RWPE2 (cell line): ENCODE measurements around the gene LRRC28.

Source experiments
- ATAC-seq: fragments of 200-7000 bp; cut with Tn5 transposase; 3 replicates; pipeline ENCODE4 v1.9.1; 2021; ENCODE audit warnings: low read depth
- DNase-seq: peaks from one replicate; pipeline ENCODE4 v3.0.0-alpha.2; 2020; ENCODE audit warnings: low spot score
- H3K27ac ChIP-seq: fragments of 450-650 bp; 2 replicates; pipeline ENCODE4 v1.5.1; 2017; ENCODE audit warnings: mild to moderate bottlenecking; ENCODE audit not compliant: poor library complexity, severe bottlenecking
- H3K27me3 ChIP-seq: fragments of 250-450 bp; sonication (Bioruptor Pico); 2 replicates; pipeline ENCODE4 v1.5.1; 2021; ENCODE audit warnings: mild to moderate bottlenecking, moderate library complexity; ENCODE audit not compliant: insufficient read depth, poor library complexity, severe bottlenecking
- H3K36me3 ChIP-seq: fragments of 250-450 bp; sonication (Bioruptor Pico); 2 replicates; pipeline ENCODE4 v1.5.1; 2020; ENCODE audit warnings: low read depth, mild to moderate bottlenecking, moderate library complexity
- H3K4me1 ChIP-seq: fragments of 250-450 bp; sonication (Bioruptor Pico); 2 replicates; pipeline ENCODE4 v1.5.1; 2021; ENCODE audit warnings: mild to moderate bottlenecking, moderate library complexity; ENCODE audit not compliant: insufficient read depth, poor library complexity, severe bottlenecking
- H3K4me3 ChIP-seq: fragments of 250-450 bp; sonication (Bioruptor Pico); 2 replicates; pipeline ENCODE4 v1.5.1; 2021; ENCODE audit warnings: mild to moderate bottlenecking, moderate library complexity; ENCODE audit not compliant: severe bottlenecking
- H3K9me3 ChIP-seq: fragments of 250-450 bp; sonication (Bioruptor Pico); 2 replicates; pipeline ENCODE4 v1.5.1; 2021; ENCODE audit warnings: mild to moderate bottlenecking, moderate library complexity; ENCODE audit not compliant: severe bottlenecking
- TF ChIP-seq, protein P1 (sequence below): fragments of 450-650 bp; IDR thresholded peaks from one replicate; pipeline ENCODE4 v1.5.1; 2017; ENCODE audit warnings: mild to moderate bottlenecking, moderate library complexity; ENCODE audit not compliant: poor library complexity, severe bottlenecking

Gene LRRC28

GRCh38 chr15:99333981-99334380, 82.7 kb downstream of the LRRC28 start:
- no peak for DNase-seq
- Histone ChIP-seq H3K36me3 (no peaks in the 10 kb centered on the region), H3K27me3 (no peaks in the 10 kb centered on the region), H3K9me3 (no peaks in the 10 kb centered on the region), H3K4me1 (peaks cover 7% of the 10 kb centered on the region), H3K27ac (no peak overlapping the region), H3K4me3 (no peak overlapping the region)
- no peak for ATAC-seq
- TF ChIP-seq, protein P1, sequence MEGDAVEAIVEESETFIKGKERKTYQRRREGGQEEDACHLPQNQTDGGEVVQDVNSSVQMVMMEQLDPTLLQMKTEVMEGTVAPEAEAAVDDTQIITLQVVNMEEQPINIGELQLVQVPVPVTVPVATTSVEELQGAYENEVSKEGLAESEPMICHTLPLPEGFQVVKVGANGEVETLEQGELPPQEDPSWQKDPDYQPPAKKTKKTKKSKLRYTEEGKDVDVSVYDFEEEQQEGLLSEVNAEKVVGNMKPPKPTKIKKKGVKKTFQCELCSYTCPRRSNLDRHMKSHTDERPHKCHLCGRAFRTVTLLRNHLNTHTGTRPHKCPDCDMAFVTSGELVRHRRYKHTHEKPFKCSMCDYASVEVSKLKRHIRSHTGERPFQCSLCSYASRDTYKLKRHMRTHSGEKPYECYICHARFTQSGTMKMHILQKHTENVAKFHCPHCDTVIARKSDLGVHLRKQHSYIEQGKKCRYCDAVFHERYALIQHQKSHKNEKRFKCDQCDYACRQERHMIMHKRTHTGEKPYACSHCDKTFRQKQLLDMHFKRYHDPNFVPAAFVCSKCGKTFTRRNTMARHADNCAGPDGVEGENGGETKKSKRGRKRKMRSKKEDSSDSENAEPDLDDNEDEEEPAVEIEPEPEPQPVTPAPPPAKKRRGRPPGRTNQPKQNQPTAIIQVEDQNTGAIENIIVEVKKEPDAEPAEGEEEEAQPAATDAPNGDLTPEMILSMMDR = no peak

- ATAC-seq = no peak
Observed at GRCh38 chr15:99335508-99335907, 84.2 kb downstream of the LRRC28 start.

DNA sequence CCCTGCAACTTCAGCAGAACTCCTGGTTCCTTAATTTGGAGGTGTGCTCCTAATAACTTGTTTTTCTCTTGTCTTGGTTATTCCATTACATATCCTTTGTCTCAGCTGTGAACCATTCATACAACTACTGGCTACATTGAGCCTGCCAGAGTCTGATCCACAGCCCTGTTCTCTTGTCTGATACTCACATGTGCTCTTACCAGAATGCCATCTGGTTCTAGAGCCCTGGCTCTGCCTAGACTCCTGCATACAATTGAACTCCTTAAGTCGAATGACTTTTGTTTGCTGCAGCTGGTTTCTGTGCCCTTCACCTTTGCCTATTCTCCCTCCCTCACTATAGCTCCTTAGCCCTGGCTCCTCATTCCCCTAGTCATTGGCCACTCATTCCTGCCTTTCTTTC, 85.5 kb downstream of the LRRC28 start:
- no peaks in the 10 kb centered on the region for H3K36me3 ChIP-seq
- H3K9me3 ChIP-seq = no peaks in the 10 kb centered on the region
- no peak overlapping the region for H3K27ac ChIP-seq
- H3K4me1 ChIP-seq = peaks cover 12% of the 10 kb centered on the region
- TF ChIP-seq, protein P1 = no peak
- H3K4me3 ChIP-seq = no peak overlapping the region
- ATAC-seq = no peak
- no peak for DNase-seq
- no peaks in the 10 kb centered on the region for H3K27me3 ChIP-seq

More at GRCh38 chr15:99335508-99335907, 84.2 kb downstream of the LRRC28 start:
- H3K4me1 ChIP-seq = peaks cover 9% of the 10 kb centered on the region
- no peak for DNase-seq
- H3K36me3 ChIP-seq = no peaks in the 10 kb centered on the region
- H3K4me3 ChIP-seq = no peak overlapping the region
- no peaks in the 10 kb centered on the region for H3K9me3 ChIP-seq
- TF ChIP-seq, protein P1 = no peak
- no peaks in the 10 kb centered on the region for H3K27me3 ChIP-seq
- no peak overlapping the region for H3K27ac ChIP-seq

DNA sequence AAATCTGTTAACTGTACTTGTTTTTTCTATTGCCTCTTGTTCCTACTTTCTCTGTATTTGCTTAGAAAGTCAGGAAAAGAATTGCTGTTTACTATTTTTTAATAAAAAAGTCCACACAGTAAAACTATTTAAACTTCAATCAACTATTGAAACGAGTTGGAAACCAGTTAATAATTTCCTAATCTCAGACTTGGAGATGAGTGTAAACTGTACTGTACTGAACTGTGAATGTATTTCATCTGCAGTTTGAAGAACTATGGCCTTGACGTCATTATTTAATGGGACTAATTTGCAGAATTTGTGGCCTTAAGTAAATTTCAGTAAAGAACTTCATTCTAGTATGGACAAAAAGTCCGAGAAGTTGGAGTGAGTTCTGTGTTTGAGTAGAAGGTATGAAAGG, 89.1 kb downstream of the LRRC28 start:
- no peaks in the 10 kb centered on the region for H3K27me3 ChIP-seq
- peak overlapping the region; percentile 28 for H3K27ac ChIP-seq
- DNase-seq = no peak
- H3K4me1 ChIP-seq = peaks cover 12% of the 10 kb centered on the region
- no peaks in the 10 kb centered on the region for H3K9me3 ChIP-seq
- H3K4me3 ChIP-seq = no peak overlapping the region
- H3K36me3 ChIP-seq = no peaks in the 10 kb centered on the region
- ATAC-seq = no peak
- TF ChIP-seq, protein P1 = no peak

DNA sequence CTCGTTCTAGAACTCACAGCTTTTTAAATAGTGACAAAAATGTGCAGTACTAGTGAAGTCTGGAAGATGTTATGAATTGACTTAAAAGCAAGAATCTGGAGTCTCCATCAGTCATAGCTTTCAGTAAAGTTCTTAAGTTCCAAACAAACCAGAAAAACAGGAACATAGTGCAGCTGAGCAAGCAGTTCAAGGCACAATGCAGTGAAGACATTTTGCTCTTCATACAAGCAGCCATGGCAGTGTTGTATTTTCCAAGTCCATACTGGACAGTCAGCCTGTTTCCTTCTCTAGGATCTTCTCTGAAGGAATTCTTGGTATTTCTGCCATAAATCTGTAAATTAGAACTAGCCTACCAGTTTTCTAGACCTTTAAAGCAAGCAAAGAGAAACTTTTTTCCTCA, 90.5 kb downstream of the LRRC28 start:
- peaks cover 12% of the 10 kb centered on the region for H3K4me1 ChIP-seq
- H3K27ac ChIP-seq = no peak overlapping the region
- H3K27me3 ChIP-seq = no peaks in the 10 kb centered on the region
- H3K4me3 ChIP-seq = no peak overlapping the region
- ATAC-seq (no peak), DNase-seq (no peak)
- no peaks in the 10 kb centered on the region for H3K9me3 ChIP-seq
- H3K36me3 ChIP-seq = no peaks in the 10 kb centered on the region
- TF ChIP-seq, protein P1 = no peak
